HG02938 (cell line): Measurements from ENCODE around the gene PCSK5.

Experiments used
- ATAC-seq: cut with Tn5 transposase; IDR thresholded peaks from one replicate; pipeline ENCODE4 v1.9.1; 2021; ENCODE audit warnings: mild to moderate bottlenecking, moderate library complexity; ENCODE audit not compliant: unreplicated experiment

Gene PCSK5

DNA sequence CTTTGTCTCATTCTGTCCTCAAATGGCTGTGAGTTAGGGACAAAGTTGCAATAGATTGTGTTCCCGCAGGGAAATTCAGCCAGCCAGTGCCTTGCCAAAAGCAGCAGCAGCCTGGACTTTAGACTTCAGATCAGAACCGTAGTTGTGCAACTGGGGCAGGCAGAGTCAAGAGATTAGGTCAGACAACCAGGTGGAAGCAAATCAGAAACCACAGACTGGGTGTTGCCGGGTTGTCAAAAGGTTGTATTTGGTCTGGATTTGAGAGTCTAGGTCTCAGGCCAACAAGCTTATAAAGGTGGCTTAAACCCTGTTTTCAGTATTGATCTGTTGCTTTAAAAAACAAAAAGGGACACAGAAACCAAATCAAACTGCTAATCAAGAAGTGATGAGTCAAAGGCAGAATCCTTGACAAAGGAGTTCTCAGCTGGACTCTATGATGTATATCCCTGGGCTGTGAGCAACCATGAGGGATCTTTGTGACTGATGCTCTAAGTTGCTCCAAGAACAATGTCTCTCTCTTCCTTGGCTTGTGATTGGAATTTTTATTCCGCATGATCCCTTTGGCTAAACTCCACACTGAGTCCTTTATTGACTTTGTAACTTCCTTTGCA lies 482.8 kb downstream of the PCSK5 start:
- ATAC-seq, result peak; percentile 40

DNA sequence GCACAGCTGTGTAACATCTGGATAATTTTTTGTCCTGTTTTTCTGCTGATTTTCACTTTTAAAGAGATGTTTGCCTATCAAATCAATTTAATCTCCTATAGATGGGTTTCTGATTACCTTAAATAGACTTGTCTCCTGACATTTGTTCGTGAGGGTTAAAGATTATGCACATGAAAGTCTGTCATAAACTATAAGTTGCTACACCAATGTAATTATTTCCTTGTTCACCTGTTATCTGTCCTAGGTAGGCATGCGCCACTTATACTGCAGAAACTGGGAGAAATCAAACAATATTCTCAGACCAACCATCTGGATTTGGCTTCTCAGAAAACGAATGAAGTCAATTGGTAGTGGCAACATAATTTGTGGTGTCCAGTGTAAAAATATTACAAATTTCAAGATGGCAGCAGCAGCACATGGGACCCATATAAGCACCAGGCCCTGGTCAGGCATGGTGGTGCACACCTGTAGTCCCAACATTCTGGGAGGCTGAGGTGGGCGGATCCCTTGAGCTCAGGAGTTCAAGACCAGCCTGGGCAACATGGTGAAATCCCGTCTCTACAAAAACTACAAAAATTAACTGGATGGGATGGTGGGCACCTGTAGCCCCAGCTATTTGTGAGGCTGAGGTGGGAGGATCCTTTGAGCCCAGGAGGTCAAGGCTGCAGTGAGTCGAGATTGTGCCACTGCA lies 483.5 kb downstream of the PCSK5 start:
- ATAC-seq, result no peak

DNA sequence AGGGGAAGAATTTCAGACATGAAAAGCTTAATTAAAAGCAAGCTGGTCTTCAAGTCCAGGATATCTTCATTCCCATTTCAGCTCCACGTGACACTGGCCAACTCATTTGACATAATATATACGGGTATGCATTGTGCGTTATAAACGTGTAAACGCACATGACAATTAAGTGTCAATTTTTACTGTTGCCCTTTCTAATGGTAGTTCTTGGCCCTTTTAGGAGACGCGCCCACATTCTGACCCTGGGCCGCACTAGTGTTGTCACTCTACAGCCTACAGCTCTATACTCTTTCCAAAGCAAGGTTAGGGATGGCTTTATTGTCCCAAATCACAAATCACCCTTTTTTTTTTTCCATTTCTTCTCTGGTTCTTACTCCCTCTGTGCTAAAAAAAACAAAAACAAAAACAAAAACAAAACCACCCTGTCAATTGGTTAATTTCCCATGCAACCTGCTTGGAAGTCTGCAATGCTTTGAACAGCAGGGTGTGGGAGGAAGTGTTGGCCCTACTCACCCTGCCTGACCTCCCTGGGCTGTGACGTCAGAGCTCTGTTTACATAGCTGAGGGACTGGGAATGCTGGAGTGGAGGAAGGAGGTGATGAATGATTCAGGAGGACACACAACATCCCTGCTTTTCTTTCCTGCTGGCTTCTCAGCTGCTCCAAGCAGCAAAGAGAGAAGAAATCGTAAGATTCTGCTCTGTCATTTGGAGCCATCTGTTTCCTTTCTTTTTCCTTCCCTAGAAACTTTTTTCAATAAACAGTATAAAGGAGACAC lies 484.5 kb downstream of the PCSK5 start:
- ATAC-seq, result no peak

DNA sequence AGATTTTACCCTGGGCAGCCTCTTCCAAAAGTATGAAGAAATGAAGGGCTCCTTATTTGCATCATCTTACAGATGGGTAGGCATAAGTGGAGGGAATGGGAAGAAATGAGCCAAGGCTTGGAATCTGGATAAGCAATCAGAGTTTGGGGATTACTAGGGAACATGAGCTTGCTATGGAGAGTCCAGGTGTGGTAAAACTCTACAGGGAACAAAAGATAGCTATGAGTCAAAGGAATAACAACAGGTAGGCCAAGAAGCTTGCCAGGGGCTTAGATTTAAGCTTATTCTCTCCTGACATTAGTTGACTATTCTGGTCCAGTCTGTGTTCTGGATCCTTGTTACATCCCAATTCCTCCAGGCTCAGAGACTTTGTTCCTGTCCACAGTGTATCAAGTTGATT lies 487.3 kb downstream of the PCSK5 start:
- ATAC-seq, result no peak

DNA sequence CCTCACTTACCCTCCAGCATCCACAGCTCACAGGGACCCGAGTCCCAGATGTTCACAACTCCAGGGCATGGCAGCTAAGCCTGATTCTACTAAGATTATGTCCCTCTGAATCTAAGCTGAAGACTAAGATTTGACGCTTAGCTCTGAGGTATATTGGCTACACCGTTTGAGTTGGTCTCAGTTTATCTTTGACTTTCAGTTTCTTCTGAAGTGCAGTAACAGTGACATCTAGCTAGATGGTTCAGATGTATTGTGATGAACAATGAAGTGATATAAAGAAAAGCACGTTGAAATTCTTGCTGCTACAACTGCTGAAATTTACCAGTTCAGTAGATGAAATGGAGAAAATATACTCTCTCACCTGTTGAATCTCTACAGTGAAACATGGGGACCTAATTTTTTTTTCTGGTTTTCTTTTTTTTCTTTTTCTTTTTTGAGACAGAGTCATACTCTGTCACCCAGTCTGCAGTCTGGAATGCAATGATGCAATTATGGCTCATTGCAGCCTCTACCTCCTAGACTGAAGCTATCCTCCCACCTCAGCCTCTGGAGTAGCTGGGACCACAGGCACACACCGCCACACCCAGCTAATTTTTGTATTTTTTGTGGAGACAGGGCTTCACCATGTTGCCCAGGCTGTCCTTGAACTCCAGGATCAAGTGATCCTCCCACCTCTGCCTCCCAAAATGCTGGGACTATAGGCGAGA lies 488.0 kb downstream of the PCSK5 start:
- ATAC-seq, result no peak

DNA sequence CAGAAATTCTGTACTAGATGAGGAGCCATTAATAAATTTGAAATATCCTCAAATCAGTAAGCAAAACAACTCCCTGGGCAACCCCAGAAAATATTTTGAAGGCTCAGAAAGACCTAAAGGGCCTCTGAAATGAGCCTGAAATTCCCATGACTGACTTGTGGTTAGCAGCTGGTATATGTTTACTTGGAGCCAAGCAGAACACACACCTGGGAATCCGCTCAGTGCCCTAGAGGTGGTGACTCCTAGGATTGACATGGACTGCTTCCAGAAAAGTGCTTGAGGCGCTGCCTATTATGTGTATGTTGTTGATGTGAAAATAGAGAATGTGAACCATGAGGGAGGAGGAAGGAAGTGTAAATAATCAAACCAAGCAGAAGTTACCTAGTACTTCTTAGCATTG lies 489.0 kb downstream of the PCSK5 start:
- ATAC-seq, result no peak

DNA sequence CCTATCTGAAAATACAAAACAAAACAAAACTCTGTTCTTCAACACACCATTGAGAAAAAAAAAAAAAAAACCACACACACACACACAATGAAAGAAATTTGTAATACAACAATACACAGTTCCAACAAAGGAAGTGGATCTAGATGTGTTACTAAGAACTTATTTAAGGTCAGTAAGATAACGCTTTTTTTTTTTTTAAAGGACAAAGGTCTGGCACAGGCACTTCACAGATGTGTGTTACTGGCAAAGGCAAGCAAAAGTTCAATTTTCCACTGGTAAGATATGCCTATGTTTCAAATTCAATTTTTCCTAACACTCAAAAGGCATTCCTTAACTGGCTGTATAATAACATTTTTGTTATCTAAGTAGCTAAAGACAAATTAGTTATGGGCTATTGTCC lies 500.2 kb downstream of the PCSK5 start:
- ATAC-seq, result no peak

DNA sequence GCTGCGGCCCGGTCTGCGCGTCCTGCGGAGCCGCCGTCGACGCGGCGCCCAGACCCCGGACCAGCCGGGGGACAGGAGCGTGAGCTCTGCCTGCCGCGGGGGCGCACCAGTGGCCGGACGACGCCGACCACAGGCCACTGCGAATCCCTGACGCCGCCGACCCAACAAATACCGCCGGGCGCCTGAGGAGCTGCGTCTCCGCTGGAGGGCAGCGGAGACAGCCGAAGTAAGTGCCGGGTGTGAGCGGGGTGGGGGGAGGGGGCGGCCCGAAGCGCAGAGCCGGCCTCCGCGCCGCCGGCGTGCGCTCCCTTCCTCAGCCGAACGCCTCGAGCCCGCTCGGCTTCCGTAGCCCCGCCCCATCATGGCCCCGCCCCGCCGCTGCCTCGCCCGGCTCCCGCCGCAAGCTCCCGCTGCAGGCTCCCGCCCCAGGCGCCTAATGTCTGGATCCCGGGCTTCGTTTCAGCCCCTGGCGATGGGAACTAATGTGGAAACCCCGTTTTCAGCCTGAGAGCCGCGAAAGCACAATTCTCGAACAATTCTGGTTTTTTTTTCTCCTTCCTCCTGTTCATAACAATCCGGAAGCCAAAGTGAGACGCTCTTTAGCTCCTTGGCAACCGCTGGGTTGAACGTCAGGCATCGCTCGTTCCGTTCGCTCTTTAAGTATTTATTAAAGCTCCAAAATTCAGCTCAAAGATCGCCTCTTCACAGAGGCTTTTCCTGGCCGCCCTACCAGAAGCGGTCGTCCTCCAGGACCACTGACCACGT lies 503.9 kb downstream of the PCSK5 start, which contains the start of gene RFK:
TSS of gene RFK (minus strand) at position 232 of the 765 bp plus-strand sequence. CDS start 255 bp downstream, outside the sequence.
- ATAC-seq, result peak; percentile 68

DNA sequence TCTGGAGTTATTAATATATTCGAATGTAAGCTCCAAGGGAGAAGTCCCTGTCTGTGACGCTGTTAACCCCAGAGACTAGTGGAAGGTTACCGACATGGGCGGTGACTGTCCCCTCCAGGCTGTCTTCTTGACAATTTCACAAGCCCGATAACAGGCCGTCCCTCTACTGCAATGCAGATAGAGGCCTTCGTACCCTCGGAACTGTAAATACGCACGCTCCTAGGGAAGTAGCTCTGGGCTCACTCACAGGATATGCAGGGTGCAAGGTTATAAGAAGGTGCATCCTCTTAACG lies 504.4 kb downstream of the PCSK5 start:
- ATAC-seq, result peak; percentile 60

DNA sequence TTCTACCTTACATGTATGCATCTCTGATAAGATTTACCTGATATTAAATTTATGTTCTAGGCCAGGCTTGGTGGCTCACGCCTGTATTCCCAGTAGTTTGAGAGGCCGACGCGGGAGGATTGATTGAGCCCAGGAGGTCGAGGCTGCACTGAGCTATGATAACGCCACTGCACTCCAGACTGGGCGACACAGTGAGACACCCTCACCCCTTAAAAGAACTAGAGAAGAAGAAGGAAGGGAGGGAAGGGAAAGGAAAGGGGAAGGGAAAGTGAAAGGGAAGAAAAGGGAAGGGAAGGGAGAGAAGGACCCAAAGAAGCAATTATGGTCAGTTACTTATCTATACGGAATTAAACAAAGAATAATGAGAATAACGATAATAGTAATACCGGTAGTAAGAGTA lies 504.9 kb downstream of the PCSK5 start:
- no peak for ATAC-seq

DNA sequence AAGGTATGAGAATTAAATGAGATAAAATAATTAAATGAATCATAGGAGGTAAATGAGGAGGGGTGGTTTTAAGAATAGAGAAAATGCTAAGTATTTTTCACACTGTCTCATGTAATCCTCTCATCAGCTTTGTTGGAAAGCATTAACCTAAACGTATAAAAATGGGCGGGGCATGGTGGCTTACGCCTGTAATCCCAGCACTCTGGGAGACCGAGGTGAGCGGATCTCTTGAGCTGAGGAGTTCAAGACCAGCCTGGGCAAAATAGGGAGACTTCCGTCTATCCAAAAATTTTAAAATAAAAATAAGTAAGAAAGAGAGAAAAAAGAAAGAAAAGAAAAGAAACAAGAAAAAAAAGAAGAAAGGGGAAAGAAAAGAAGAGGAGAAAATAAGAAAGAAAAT lies 505.7 kb downstream of the PCSK5 start:
- no peak for ATAC-seq

DNA sequence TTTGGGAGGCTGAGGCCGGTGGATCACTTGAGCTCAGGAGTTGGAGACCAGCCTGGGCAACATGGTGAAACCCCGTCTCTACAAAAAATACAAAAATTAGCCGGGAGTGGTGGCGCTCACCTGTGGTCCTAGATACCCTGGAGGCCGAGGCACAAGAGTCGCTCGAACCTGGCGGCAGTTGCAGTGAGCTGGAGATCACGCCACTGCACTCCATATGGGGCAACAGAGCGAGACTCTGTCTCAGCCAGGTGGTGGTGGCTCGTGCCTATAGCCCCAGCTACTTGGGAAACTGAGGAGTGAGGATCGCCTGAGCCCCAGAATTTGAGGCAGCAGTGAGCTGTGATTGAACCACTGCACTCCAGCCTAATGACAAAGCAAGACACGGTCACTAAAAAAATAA lies 506.1 kb downstream of the PCSK5 start:
- no peak for ATAC-seq

DNA sequence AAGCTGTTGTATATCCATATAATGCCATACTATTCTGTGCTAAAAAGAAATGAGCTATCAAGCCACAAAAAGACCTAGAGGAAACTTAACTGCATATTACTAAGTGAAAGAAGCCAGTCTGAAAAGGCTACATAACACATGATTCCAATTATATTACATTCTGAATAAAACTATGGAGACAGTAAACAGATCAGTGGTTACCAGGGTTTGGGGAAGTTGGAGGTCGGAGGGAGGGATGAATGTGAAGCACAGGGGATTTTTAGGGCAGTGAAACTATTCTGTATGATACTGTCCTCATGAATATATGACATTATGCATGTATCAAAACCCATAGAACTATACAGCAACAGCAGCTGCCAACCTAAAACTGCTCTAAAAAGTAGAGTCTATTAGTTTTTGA lies 509.4 kb downstream of the PCSK5 start:
- ATAC-seq, result no peak

DNA sequence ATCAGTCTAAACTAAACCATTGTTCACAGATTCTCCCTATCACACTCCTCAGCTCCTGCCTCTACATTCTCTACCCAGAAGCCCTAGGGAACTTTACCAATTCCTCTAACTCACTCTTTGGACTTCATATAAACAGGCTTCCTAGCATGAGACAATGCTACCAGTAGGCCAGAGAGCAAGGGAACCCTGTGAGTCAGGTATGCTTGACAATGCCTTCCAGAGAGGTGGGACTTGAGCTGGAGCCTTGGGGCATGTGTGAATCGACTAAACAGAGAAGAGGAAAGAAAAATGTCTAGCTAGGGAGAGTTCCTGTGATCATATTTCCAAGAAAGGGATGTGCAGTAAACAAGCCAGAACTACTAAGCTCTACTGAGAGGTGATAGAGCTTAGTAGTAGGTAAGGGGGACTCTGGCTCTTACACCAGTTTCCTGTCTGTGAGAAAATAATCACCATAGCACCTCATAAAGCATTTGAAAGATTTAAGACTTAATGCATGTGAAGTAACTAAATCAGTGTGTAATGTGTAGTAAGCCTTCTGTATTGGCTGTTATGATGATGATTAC lies 510.1 kb downstream of the PCSK5 start:
- no peak for ATAC-seq

DNA sequence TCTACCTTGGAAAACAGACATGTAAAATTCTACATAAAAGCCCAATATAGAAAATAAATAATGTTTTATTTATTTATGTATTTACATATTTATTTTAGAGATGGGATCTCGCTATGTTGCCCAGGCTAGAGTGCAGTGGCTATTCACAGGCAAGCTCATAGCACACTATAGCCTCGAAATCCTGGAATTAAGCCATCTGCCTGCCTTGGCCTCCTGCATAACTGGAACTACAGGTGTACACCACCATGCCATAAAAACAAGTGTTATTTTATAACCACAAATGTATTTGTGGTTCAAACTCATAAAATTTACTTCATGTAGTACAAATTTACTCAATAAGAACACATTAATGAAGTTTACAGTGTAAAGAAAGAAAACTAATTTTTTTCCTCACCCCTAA lies 510.7 kb downstream of the PCSK5 start:
- ATAC-seq, result no peak

DNA sequence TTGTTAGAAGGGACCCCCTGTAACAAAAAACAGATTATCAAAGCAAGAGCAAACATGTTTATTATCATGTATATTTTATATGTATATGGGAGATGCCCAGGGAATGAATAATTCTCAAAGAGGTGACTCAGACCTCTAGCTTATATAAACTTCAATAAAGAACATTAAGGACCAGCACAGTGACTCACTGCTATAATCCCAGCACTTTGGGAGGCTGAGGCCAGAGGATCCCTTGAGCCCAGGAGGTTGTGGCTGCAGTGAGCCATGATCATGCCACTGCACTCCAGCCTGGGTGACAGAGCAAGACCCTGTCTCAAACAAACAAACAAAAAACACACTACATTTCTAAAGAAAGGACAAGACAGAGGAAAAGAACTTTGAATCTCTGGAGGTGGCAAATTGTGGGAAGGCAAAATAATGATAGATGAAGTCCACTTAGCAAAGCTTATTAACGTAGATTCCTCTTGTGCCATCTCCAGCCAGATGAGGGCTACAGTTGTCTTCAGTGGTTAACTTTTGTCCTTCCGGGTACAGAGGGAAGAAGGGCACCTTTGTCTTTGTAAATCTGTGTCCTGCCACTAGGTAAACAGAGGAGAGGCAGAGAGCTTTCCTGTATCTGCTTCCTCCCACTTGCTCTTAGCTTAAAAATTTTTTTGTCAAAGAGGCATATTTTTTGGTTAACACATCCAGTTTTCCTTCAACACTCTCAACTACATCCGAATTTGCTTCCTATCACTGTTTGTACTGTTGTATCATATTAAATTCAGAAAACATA lies 511.3 kb downstream of the PCSK5 start:
- ATAC-seq, result no peak

DNA sequence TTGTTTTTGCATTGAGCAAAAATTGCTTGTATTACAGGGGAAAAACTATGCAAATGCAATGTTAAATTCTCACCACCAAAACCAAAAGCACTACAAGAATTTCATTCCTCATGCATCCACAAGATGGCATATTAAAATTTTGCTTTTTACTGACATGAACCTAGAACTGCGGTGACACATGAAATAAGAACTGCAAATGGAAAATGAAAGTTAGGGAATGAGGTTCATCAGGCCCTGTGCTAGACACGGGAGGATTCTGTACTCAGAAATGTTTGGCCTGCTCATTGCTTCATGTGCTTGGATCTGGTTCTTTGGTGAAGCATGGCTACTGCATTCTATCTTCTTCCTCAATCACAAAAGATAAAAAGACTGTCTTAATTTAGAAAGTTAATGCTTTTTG lies 512.9 kb downstream of the PCSK5 start:
- ATAC-seq, result peak; percentile 91

DNA sequence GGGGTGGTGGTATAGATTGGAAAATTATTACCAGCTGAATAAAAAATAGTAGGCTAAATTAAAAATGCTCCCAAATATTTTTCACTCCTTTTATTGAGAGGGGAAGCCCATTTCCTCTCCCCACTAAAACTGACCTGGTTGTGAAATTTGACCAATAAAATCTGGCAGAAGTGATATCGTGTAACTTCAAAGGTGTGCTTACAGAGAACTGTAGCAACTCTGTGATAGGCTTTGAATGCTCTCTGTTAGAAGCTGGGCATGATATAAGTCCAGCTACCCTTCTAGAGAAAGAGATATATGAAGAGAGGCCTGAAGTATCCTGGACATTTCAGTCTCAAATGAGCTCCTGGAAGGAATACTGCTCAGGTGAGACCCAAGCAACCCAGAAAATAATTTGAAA lies 513.9 kb downstream of the PCSK5 start:
- ATAC-seq, result no peak

DNA sequence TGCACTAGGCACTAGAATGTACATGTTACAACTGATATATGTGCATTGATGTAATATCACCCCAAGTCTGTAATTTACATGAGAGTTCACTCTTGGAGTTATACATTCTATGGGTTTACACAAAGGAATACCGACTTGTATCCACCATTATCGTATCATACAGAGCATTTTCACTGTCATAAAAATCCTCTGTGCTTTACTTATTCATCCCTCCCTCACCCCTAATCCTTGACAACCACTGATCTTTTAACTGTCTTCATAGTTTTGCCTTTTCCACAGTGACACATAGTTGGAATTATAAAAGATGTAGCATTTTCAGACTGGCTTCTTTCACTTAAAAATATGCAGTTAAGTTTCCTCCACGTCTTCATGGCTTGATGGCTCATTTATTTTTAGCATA lies 514.9 kb downstream of the PCSK5 start:
- no peak for ATAC-seq

DNA sequence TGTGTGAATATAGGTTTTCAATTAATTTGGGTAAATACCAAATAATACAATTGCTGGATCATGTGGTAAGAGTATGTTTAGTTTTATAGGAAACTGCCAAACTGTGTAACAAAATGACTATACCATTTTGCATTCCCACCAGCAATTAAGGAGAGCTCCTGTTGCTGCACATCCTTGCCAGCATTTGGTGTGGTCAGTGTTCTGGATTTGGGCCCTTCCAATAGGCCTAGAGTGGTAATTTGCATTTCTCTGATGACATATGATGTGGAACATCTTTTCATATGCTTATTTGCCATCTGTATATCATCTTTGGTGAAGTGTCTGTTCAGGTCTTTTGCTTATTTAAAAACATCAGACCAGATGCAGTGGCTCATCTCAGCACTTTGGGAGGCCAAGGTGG lies 515.4 kb downstream of the PCSK5 start:
- ATAC-seq, result no peak
